Sigmoid colon (tissue), 4 donors: ENCODE results near the gene C16orf90.

ENCODE experiments used
- EP300 ChIP-seq, 4 donors: sonication (generic); formaldehyde crosslinking; IDR thresholded peaks; one replicate each; pipeline ENCODE4 v1.6.1; 2017; ENCODE audit warnings: antibody characterized with exemption in 4 of 4
- POLR2AphosphoS5 ChIP-seq, 4 donors: sonication (generic); formaldehyde crosslinking; IDR thresholded peaks; one replicate each; pipeline ENCODE4 v1.6.1; 2017; ENCODE audit warnings: antibody characterized with exemption in 4 of 4

GRCh38 chr16:3525951-3526350 is 30.7 kb upstream of the C16orf90 start:
- TF ChIP-seq POLR2AphosphoS5 (IDR thresholded peaks at IDR 0.05) (no peak), EP300 (IDR thresholded peaks at IDR 0.05) (no peak)
